ENCODE data around the gene COL12A1.

GRCh38 chr6:75090576-75090975 lies 115.3 kb downstream of the COL12A1 start:
- TF ChIP-seq CTCF (IDR thresholded peaks at IDR 0.05) (no peak), POLR2A (IDR thresholded peaks at IDR 0.05) (no peak)

All from Peyer's patch (tissue), 4 donors.